ENCODE measurements around the gene RYR2.
"Not testable (repeated sequence)": the region's sequence is repeated elsewhere in the genome, so short reads cannot be mapped to it uniquely, and the experiment has no call there.

The RYR2 gene

DNA sequence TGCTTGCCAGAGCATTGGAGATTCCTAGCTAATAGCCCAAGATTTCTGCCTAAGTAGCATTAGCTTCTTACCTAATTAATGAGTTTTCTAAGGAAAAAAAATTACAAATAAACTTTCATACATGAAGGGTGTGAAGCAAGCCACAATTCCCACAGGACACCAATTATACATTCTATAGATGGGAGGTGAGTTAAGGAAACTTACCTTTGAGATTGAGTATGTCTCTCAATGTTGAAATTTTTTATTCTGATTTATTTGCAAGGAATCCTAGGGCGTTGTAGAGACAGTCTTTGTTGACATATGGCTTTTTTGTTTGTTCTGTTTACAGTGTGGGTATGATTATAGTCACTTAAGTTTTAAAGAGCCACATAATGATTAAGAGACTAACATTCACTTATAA, 313.0 kb downstream of the RYR2 start:
- DNase-seq (ENCODE audit: low read depth) = no peak

DNA sequence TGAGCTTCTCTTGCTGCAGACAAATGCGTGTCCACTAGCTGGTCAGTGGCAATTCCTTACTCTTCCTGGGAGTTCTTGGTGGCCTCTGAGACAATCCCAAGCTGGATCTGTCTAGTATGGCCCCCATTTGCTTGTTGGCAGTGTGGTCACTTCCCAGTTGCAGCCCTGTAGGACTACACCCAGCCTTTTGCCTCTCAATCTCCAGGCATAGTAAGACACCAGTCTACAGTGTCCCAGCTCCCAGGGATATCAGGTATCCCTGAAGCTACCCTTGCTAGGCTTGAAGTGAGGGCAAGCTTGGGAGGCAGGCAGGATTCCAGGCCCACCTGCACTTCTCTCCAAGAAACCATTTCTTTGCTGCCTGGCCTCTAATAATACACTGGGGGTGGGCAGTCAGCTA, 316.6 kb downstream of the RYR2 start:
- DNase-seq (ENCODE audit: low read depth) = no peak

DNA sequence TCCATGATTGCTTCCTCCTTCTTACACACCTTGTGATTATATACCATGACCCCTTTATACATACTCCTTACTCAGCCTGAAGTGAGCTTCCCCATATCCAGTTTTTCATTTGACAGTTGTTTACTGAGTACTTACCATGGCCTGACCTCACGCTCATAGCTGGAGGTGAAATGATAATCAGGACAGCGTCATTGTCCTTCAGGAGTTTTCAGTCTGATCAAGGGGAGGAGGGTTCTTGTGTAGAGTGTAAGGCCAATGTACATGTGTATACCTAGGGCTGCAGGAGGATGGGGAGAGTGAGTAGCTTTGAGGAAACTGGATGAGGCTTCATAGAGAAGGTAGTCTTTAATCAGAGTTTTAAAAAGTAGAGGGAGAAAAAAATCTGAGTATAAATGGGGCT, 325.8 kb downstream of the RYR2 start:
- DNase-seq (ENCODE audit: low read depth) = no peak

DNA sequence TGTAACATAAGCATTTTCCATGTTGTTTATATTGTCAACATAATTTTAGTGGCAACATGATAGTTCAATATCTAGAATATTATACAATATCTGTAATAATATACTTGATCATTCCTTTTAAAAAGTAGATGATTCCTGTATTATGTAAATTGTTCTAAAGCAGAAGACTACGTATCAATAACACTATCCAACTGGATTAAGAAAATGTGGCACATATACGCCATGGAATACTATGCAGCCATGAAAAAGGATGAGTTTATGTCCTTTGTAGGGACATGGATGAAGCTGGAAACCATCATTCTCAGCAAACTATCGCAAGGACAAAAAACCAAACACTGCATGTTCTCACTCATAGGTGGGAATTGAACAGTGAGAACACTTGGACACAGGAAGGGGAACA, 329.5 kb downstream of the RYR2 start:
- DNase-seq (ENCODE audit: low read depth) = not testable (repeated sequence)

DNA sequence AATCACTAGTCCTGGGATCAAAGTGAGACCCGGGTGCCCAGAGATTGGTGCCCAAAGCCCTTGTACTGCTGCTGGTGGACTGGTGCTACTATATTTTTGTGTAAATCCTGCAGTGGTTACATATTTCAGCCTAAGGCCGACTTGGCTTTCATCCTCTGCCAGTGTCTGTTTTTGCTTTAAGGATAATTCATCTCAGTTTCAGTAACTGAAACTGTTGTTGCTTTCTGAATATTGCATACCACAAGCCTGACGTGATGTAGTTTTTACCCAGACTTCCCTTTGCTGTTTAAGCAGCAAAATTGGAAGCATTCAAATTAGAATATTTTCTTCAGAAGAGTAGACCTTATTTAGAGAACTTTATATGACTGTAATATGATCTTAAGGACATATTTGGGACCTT, 341.8 kb downstream of the RYR2 start:
- no peak for DNase-seq (ENCODE audit: low read depth)

DNA sequence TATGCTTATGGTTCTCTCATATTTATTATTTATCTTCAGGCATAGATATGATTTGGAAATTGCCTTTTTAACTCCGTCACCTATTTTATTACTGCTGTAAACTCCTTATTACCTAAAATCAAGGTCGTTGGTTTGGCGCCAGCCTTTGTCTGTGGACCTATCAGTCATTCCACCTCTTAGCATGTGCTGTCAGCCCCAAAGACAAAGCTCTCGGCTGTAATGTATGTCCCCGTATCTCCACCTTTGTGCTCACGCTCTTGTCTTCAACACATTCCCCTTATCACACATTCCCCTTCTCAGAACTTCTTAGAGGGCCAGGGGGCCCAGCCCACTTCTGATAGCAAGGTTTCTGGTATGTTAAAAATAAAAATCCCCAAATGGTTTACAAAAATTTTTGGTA, 342.2 kb downstream of the RYR2 start:
- DNase-seq (ENCODE audit: low read depth) = no peak

DNA sequence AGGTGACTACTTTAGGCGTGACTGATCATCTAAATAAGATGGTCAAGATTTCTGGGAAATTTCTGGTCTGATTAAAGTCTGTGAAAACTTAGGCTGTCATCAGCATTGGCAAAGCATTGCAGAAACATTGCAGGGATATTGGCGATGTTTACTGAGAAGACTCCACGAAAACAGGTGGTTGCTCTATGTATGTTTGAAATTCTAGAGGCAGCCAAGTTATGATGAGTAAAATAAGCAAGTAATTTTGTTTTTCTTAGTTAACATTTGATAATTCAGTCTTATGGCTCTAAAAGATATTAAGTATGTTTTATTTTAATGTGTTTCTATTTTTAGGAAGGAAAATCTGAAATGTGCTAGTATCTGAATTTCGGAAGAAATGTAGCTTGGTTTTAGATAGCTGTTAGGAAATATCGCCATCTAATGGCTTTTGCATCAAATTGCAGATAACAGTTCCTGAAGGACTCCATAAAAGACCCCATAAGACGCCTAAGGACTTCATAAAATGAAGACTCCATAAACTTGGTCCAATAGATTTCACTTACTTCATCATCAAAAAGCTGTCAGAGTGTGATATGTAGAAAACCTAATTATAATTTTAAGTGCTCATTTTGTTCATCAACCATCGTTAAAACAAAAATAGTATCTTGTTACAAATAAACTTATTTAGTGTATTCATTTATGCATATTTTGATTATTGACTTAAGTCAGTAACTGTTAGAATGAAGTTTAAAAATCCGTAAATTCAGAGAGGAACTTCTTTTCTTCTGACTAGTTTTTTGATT, 344.6 kb downstream of the RYR2 start:
- no peak for DNase-seq (ENCODE audit: low read depth)

DNA sequence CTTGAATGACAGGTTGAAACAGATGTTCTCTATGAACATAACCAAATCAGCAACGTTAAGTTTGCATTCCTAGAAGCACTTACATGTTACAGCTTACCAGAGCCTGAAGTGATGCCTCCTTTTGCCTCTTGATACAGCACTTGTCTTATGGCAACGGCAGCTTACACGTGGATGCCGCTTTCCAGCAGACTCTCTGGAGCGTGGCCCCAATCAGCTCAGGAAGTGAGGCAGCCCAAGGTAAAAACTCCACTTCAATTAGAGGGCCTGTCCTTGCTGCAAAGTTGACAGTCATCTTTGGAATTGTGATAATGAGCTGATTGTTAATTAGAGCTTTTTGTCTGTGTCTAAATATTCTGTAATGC, 345.1 kb downstream of the RYR2 start:
- no peak for DNase-seq (ENCODE audit: low read depth)

DNA sequence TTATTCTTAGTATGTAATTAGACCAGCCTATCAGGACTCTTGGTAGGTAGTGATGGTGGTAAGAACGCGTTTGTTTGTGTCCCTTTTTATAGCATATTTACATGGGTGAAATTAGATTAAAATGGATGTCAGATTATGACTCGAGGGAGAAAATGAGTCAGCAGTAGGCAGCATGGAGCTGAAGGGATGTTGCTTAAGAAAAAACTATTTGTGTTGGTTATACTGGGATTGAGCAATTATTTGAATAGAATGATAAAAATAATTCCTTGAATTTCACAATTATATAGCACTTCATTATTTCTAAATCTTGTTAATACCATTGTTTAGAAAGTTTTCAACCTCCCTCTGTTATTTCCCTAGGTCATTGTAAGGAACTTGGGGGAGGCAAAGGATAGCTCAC, 348.8 kb downstream of the RYR2 start:
- no peak for DNase-seq (ENCODE audit: low read depth)

DNA sequence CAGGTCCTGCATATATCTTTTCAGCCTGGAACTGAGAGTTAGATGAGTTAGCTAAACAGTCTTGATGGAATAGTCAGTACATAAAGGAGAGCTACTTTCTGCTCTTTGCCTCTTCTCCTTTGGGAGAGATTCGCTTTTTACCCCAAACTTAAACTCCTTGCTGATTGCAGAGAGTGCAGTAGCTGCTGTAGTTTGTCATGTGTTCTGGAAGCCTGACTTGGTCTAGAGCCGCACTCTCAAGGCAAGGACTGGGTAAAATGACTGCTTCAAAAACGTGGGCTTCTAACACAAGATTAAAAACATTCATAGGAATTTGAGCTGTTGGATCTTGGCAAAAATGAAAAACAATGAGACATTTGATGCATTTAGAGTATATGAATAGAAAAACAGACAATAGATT, 351.6 kb downstream of the RYR2 start:
- no peak for DNase-seq (ENCODE audit: low read depth)

DNA sequence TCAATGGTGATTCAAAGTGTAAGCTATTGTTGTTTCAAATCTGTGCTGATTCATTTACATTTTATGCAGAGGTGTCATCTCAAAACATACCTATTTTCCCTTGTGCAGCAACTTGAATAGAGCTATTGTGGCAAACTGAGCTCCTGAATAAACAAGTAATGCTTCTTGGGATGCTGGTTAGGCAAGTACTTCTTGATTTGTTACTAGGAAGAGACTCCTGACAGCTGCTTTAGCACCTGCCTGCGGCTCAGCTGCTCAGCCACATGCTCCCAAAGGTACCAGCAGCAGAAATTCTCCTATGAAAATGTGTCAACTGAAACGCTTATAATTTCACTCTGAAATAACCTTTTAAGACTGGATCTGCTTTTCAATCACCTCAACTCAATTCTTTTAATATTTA, 352.3 kb downstream of the RYR2 start:
- DNase-seq (ENCODE audit: low read depth) = no peak

DNA sequence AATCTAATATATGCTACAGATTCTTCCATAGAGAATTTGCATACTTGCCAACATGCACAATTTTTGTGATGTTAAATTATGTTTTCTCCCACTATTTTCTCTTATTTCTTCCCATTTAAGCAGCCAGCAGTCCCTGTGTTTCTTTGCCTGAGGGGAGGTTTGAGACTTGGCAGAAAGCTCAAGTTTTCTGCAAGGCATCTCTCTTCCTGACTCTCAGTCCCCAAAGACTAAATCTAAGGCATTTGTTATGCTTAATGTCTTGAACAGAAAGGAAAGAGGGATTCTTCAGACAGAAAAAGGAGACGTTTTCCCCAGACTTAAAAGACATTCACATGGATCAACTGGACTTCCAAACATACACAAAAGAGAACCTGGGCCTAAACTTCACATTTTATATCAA, 354.4 kb downstream of the RYR2 start:
- no peak for DNase-seq (ENCODE audit: low read depth)

DNA sequence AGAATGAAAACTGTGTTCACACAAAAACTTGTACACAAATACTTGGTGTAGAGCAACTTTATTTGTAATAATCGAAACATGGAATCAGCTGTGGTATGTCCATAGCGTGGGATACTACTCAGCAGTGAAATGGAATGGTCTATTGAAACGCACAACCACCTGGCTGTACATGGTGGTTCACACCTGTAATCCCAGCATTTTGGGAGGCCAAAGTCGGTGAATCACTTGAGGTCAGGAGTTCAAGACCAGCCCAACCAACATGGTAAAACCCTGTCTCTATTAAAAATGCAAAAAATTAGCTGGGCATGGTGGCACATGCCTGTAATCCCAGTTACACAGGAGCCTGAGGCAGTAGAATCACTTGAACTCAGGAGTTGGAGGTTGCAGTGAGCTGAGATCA, 356.8 kb downstream of the RYR2 start:
- no peak for DNase-seq (ENCODE audit: low read depth)

DNA sequence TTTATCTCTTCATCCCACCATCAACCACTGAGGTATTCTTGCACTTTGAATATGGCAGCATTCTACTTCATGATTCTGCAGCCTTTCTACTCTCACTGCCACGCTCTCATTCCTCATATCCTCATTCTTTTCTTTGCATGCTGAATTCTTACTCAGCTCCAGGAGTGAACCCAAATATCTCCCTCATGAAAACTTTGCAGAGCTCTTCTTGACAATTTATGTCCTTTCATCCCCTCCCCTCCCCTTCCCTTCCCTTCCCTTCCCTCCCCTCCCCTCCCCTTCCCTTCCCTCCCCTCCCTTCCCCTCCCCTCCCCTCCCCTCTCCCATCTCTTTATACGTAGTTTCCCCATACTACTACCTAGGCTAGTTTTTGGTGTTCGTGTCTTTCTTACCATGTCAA, 363.9 kb downstream of the RYR2 start:
- DNase-seq (ENCODE audit: low read depth) = no peak

DNA sequence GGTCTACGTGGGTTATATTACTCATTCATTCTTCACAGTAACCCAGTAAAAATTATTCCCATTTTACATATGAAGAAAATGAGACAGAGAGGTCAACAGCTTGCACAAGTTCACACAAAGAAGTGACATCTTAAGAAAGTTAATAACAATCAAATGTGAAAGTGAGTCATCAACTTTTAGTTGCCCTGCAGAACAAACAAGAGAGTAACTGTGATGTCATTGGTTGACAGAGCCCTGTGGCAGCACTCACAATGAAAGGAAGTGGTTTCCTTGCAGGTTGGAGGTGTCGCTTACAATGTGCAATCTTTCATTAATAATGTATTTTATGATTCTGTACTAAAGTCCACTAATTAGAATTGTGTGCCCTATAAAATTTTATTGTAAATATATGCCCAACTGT, 369.6 kb downstream of the RYR2 start:
- no peak for DNase-seq (ENCODE audit: low read depth)

DNA sequence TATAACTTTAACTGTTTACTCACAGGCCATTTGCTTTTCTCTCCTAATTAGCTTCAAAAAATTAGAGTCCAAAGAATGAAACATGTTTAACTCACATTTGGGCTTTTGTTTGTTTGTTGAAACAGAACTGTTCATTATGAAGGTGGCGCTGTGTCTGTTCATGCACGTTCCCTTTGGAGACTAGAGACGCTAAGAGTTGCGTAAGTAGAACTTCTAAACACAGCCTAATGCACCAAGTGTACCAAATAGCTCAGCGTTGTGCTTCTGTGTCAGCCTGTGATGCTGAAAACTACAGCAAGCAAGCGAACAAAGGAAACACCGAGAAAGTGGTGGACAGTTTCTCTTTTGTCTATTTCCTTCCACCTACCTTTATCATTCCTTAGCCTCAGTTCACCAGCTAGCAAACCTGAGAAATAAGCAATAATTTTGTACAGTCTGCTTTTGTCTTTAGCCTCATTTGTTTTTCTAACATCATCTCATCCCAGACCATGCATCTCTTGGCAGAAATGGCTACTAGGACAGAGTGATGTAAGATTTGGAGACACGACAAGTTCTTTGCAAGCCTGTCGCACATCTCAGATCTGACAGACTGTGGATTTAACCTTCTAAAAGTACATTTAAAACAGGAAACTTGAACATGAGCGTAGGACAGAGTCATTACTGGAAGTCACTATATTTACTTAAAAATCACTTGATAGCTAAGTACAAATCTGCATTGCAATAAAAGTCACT, 375.1 kb downstream of the RYR2 start:
- DNase-seq (ENCODE audit: low read depth) = no peak

DNA sequence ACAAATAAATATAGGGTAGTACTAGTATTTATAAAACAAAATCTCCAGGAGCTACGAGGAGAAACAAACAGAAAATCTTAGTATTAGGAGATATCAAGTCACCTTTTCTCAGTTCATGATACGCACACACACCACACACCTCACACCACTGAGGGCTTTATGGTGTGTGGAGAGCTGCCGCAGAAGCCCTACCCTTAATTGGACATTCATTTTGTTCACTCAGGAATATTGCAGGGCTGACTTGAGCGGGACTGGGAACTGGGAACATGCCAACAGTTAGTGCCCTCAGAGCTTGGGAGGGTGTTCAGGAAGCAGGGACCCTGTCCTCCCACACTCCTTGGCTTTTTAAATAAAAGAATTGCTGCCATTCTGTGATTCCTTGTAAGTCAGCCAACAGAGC, 386.8 kb downstream of the RYR2 start:
- DNase-seq (ENCODE audit: low read depth) = no peak

DNA sequence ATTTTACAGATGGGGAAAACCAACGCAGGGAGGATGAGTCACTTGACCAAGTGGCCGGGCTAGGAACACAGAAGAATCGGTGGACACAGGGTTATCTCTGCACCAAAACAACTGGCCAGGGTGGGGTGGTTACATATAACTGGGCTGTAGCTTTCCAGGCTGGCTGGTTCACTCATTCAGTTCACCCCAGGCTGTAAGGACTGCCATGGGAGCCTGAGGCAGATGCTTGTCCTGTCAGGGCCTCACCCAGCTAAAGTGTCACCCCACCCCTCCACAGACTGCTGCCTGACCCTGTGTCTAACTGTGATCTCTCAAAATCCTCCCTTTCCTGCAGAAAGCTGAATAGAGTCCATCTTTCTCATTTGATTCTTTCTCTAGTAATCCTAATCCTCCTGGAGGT, 387.3 kb downstream of the RYR2 start:
- DNase-seq (ENCODE audit: low read depth) = no peak

DNA sequence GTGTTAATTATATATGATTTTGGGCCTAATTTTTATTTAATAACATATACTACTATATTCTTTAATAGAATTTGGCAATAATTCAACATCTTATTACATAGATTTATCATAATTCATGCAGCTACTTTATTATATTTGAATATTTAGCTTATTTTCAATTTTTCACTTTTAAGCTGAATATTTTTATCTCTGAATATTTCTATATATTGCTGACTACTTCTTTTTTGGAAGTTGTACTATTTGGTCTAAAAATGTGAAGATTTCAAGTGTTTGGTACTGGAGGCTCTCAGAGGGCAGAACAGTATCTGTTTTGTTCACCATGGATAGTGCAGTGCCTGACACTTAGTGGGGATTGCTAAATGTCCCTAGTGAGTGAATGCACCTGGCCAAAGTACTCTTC, 389.5 kb downstream of the RYR2 start:
- no peak for DNase-seq (ENCODE audit: low read depth)

DNA sequence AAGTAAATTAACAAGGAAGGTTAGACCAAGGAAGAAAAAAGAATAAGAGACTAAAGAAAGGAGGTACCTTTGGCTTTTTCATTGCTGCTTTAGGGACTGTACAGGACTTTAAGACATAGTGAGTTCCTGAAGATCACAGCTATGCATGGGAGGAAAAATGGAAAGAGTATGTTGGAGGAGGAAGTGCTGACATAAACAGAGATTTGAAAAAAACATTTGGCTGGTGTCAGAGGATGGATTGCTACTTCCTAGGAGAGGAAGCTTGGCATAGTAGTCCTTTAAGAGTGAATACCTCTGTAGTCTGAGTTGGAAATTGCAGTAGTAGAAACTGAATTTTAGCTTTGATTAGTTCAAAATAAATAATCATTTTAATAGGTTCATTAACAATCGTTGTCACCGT, 398.4 kb downstream of the RYR2 start:
- no peak for DNase-seq (ENCODE audit: low read depth)

DNA sequence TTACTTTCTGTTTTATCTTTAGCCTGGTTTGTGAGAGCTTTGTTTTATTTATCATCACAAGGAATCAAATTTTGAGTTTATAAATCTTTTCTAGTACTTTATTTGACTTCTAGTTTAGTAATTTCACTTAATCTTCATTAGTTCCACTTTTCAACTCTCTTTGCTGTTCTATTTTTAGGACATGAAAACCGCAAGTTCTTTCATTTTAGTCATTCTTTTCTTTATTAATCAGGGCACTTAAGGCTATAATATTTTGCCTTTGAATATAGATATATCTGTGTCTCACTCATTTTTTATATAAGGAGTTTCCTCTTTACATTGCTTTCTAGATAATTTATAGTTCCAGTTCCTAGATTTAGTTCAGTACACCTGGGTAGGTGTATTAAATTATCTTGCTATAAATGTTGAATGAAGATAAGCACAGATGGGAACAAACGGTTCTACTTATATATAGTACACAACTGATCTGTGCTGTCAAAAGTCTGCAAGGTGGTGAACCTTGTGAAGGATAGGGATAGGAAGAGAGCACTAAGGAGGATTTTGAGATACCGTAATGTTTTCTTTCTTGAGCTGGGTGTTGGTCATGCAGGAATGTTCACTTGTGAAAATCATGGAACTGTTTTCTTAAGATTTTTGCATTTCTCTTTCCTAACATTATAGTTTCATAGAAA, 402.3 kb downstream of the RYR2 start:
- no peak for DNase-seq (ENCODE audit: low read depth)

DNA sequence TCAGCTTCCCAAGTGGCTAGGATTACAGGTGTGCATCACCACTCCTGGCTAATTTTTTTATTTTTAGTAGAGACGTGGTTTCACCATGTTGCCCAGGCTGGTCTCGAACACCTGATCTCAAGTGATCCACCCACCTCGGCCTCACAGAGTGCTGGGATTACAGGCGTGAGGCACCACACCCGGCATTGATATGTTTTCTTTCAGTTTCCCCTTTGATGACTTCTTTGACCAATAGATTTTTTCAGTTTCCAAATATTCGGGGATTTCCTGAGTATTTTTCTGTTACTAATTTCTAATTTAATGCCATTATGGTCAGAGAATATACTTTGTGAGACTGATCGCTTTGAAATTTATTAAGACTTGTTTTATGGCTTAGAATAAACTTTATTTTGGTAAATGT, 406.1 kb downstream of the RYR2 start:
- no peak for DNase-seq (ENCODE audit: low read depth)

DNA sequence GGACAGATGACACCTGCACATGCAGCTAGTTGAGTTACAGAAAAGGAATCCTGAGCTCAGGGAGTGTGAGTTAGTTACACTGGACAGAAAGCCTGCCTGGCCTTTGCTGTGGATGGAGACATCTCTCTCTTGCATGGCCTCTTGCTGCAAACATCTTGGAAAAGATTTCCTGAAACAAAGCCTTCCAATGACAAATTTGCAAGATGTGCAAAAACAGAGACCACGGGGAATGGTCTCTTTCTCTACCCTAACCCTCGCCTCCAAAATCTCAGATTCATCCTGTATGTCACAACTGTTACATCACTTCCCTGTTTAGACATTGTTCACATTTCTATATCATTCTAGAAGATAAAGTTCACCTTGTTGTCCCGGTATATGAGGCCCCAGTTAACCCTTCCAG, 415.6 kb downstream of the RYR2 start:
- no peak for DNase-seq (ENCODE audit: low read depth)

DNA sequence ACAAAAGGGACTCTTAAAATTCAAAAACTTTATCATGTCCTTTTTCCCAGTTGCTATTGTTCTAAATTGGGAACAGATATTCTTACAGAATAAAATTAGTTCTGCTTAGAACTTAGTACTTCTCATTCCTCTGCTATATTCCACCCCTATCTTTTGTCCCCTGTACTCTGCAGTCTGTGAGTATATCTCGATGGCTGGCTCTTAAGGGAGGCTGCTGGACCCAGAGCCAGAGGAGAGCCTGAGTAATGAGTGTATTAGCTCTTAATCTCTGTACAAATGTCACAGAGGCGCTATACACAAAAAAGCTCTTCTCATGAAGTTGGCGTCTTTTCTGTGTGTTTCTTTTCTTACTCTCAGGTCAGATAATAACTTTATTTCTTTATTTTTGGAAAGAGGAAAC, 425.3 kb downstream of the RYR2 start:
- no peak for DNase-seq (ENCODE audit: low read depth)
